GM18498 (cell line): ENCODE results near the gene TXNIP.

ENCODE experiments used
- ATAC-seq: cut with Tn5 transposase; IDR thresholded peaks from one replicate; pipeline ENCODE4 v1.9.1; 2021; ENCODE audit warnings: mild to moderate bottlenecking, moderate library complexity; ENCODE audit not compliant: unreplicated experiment

The TXNIP gene

DNA sequence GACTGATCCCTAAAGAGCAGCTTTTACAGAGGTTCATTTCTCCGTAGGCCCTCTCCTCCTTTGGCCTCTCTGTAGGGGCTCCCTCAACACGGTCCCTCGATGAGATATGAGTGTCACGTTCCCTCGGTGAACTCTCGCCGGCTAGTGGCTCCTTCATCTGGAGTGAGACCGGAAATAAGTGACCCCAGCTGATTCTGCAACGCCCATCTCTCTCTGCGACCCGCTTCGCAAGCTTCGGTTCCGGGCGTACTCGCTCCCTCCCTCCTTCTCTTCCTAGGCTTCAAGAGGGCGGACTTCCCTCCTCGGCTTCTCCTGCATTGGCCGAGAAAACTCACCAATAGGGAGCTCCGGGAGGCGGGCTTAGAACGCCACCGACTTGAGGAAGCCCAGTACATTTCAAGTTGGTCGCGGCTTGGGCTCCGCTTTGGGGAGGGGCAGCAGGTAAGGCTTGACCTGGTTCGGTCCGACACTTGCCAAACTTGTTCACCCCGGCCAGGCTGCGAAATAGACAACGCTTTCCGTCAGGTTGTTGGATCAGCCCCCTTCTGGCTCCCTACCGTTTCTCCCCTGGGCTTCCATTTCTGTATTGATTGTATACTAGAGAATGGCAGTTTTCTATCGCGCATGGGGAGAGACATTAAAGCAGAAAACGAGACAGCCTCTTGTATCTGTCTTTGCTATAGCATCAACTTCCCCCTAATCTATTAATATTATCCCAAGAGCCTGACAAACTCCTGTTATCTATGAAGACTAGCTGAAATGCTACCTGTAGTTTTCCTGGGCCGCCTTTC is 31.9 kb downstream of the TXNIP start, which contains the start of the genes ANKRD34A and POLR3GL:
TSS of gene ANKRD34A (minus strand) at position 248 of the 791 bp plus-strand sequence. CDS start 2,816 bp downstream, outside the sequence.
TSS of gene POLR3GL (plus strand) at position 363 of the 791 bp plus-strand sequence. CDS start 10,176 bp downstream, outside the sequence.
- peak; percentile 94 for ATAC-seq

DNA sequence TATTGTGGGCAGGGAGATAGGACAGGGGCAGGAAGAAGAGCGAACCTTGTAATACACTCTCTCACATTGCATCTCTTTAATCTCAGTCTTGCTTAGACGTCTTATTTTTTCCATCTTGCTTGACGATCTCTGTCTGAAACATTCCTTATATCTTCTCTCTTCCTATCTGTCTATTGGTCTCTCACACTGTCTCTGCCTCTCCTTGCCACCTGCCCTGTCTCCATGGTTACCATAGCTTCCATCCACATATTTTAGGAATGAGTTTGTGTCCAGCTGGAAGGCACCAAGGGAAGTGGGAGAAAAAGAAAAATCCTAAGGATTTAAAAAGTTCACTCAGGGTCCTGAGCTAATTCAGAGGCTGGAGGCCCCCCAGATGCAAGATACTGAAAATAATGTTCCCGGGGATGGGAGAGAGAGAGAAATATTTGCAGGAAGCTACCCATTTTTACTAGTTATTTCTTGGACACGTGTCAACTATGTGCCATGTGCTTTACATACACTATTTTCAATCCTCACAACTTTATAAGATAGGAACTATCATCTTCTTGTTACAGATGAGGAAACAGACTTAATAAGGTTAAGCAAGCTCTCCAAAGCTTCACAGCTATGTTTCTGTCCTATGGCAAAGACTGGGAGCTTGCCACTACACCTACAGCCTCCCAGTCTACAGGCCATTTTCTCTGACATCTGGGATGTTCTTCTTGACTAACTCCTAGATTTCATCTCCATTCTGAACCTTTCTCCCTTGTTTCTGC is 32.9 kb downstream of the TXNIP start:
- ATAC-seq = no peak

DNA sequence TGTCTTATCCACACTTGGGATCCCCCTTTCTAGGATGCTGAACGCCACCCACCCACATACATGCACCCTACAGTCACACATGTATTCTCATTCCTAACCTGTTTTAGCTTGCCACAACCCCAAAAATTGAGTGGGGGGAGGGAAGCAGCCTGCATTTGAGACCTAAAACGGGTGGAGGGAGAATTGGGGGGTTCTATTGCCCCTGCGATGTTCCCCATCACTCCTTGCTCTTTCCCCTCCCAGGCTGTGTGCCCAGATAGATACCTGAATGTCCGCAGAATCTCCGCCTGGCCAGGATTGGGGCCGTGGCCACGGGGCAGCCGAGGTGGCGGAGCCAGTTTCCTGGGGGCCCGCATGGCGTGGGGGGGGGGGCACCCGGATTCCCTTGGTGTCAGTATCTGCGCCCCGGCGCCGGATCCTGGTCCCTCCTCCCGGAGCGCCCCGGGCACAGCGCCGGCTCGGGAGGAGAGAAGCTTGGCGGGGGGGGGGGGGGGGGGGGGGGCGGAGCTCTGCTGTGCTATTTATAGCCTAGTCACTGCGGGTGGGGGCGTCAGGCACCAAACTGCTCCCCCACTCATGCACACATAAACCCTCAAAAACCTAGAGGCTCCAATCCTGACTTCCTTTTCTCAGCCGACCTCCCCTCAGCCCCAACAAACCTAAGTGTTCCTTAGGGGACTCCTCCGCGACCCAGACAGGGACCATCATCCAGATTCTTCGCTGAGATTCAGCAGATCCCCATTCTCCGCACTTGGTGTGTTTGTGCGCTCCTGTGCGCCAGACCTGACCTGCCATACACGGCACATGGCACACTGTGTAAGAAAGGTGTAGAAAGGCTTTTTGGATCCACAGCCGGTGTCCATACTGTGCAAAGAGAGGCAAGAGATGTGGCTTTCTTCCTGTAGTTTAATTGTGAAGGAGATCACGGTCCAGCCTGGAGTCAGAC is 33.9 kb downstream of the TXNIP start:
- no peak for ATAC-seq

DNA sequence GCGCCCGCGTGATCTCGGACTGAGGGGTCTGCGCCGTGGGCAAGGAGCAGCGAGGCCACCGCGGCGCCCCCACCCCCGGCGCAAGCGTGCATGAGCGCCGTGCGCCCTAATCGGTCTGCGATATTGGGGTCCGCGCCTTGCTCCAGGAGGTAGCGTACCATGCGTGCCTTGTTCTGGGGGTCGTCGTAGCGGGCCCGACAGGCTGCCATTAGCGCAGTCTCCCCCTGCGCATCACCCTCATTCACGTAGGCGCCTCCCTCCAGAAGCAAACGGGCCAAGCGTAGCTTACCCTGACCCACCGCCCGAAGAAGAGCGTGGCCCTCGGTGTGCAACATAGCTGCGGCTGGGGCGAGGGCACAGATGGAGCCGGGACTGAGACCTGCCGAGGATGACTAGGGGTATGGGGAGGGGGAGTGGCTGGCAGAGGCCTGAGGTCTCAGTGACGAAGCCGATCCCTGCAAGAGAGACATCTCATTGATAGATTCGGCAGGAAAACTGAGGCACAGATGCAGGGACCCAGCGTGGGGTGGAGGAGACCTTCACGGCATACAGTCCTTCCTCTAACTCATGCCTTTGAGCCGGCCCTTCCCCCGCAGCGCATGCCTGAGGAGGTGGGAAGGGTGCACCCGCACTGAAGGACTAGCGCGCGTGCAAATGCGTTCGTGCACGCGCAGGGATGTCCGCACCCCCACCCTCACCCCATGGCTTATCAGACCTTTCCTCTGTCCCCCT is 34.8 kb downstream of the TXNIP start:
- ATAC-seq = no peak

DNA sequence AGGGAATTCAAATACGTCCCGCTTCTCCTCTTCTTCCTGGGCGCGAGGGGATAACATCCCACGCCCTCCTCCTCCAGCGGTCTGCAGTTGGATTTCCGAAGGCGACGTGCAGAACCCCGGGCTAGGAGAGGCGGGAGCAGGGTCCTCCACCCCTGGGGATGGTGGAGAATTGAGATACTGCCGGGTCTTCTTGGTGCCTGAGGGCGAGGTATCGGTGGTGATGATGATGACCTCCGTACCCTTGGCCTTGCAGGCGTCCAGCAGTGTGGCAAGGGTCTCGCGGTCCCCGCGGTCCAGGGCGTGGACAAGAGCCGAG is 35.3 kb downstream of the TXNIP start:
- no peak for ATAC-seq

DNA sequence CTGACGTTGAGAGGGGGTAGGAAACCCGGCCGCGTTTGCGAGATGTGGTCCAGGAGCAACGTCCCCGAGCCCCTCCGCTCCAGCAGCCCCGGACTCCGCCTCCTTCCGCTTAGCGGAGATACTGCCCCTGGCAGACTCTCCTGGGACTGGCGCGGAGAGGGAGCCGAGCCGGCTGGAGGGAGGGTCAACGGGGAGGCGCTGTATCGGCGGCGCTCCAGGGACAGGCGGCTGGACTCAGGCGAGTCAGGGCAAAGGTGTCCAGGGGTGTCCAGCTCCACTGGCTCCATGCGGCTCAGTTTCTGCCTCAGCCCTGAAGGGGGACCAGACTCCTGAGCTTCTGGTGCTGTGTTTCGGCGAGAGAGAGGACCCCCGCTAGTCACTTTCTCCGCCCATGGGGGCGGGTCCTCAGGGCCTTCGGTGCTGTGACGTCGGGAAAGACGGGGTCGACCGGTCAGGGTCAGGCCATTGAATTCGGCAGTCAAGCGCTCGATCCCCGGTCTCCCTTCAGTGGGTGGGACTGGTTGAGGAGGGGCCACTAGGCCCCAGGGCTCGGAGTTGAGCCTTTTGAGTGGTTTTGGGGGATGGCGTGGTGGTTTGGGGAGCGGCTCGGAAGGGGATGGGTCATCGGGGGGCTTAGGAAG is 35.8 kb downstream of the TXNIP start:
- no peak for ATAC-seq

DNA sequence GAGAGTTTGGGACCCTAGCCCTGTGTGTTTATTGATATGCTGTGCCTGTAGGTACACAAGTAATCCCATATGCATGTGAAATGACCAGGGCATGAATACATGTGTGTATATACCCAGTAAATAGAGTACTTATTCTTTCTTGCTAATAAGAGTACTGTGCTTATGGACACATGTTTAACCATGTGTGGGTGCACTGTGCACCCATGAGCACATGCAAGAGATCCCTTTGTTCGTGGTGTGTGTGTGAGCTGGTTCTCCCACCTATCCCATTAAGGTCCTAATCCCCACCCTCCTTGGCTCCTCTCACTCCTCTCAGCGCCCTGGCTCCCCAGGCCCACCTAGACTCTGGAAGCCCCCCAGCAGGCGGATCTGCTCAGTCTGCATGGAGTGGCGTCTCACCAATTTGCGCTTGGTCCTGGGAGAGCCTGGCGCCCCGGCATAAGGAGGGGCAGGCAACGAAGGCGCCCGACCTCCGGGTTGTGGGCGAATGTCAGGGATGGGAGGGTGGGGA is 36.4 kb downstream of the TXNIP start:
- no peak for ATAC-seq

DNA sequence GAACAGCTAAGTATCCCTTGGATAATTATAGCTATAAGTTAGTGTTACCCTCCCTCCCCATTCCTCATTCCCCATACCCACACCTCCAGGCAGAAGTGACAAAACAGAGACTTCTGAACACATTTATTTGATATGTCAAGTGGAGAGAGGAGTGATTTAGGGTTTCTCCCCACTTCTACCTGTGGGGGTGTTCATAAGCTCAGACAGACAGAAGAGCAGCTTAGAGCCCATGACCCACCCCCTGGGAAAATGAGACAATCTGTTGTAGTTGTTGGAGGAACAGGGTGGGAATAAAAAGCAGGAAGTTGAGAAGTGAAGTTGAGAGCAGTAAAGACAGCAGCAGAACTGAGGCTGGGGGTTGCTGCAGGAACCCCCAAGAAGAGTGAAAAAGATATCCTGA is 37.0 kb downstream of the TXNIP start:
- no peak for ATAC-seq

DNA sequence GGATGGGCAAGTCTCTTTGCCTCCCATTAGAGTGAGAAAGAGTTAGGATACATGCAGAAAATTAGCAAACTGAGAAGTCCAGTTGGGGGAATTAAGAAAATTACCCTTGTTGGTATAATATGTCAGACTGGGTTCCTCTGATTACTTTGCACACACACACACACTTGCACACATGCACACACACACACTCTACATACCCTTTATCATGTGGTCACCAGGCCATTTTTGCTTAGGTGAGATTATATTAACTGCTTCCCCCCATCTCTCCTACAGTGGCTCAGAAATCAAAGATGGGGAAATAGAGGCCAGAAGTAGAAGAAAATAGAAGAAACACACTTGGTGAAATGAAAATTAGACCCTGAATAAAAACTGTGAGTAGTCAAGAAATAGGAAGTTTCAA is 37.6 kb downstream of the TXNIP start:
- no peak for ATAC-seq

DNA sequence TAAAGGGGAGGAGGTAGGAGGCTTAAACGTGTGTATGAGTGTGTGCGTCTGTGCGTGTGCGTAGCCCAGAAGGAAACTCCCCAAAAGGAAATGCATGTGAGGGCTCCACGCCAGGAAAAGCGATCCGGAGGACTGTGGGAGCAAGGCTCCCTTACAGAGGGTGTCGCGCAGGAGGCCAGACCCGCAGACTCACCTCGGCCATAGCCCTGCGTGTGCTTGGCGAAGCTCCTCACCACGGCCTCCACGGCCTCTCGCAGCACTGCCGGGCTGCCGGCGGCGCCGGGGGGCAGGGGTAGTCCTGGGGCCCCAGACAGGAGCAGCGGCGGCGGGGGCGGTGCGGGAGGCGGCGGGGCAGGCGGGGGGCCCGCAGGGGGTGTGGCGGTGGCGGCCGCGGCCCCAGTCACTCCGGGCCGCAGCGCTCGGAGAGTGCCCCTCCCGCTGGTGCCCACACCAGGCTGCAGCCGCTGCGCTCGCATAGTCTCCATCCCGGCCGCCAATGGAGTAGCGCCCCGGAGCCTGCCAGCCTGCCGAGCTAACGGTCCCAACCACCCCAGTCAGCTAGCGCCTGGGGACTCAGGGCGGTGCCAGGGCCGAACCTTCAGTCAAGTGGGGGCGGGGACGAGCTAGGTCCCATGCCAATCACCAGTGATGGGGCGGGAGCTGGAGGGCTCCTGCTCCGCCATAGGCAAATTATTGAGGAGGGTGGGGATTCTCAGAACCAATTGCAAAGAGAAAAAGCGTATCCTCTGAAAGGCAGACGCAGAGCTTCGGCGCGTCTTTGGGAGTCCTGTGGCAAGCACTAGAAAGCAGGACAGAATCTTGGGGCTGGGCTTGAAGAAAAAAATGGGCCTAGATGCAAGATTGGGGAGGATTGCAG is 38.7 kb downstream of the TXNIP start, which contains the start of gene LIX1L:
TSS of gene LIX1L (minus strand) at position 575 of the 877 bp plus-strand sequence. CDS start at position 485, 90 bp downstream.
- peak; percentile 93 for ATAC-seq

DNA sequence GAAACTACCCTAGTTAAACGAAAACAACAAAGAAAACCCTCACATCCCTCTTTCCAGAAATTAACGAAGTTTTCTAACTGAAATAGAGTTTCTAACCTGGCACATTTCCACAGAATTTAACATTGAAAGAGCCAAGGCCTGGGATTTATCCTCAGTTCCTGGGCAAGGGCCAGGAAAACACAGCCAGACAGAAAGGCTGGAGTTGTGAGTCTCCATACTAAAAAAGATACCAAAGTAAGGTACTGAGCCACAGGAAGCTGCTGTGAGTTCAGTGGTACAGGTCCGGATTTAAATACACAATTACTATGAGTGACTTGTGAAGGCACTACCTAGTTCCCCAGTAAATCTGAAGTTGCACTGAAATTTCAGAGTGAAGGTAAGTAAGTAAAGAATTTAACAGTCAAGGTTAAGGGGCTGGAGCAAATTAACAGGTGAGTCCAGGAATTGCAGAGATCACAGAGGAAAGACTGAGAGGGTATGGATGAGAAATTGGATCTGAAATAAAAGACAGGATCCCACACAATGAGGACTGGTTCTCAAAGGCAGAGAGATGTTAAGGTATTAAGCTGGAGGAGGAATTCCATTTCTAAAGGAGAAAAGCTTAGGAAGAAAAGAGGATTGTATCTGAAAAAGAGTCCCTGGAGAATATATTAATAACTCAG is 39.5 kb downstream of the TXNIP start:
- no peak for ATAC-seq

DNA sequence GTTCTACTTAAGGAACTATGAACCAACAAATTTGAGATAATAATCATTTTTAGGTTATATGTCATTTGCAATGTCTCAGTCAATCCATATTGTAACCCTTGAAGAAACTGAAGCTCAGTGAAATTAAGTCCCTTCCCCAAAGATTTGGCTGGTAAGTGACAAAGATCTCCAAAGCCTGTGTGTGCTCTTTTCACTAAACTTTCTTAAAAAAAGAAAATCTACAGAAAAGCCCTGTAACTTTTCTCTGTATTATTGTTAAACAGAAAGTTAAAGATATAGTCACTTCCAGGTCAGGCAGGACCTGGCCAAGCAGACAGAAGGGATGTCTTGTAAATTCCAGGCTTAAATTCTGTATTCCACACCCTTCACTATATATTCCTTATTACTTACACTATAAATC is 40.0 kb downstream of the TXNIP start:
- ATAC-seq = no peak

DNA sequence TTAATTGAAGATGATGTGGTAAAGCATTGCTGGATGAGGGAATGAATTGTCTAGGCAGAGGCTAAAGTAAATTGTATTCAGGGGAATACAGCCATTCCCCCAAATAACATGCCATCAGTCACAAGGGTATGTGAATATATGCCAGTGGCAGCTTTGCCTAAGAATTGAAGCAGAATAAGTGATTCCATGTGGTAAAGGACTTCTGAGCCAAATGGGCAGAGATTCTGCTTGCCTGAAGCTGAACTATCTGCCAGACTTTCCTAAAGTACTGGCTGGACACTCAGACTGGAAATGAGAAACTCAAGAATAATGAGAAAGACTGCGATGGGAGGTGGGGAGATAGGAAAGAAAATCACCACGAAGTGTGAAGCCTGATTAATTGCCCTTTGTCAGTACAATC is 40.9 kb downstream of the TXNIP start:
- no peak for ATAC-seq

DNA sequence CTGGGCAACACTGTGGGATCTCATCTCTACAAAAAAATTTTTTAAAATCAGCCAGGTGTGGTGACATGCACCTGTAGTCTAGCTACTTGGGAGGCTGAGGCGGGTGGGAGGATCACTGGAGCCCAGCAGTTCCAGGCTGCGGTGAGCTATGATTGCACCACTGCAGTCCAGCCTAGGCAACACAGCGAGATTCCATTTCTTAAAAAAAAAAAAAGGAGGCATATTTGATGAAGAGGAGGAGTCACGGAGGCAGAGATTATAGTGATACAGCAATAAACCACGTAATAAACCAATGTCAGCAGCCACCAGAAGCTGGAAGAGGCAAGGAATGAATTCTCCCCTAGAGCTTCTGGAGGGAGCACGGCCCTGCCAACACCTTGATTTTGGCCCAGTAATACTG is 42.5 kb downstream of the TXNIP start:
- ATAC-seq = no peak

DNA sequence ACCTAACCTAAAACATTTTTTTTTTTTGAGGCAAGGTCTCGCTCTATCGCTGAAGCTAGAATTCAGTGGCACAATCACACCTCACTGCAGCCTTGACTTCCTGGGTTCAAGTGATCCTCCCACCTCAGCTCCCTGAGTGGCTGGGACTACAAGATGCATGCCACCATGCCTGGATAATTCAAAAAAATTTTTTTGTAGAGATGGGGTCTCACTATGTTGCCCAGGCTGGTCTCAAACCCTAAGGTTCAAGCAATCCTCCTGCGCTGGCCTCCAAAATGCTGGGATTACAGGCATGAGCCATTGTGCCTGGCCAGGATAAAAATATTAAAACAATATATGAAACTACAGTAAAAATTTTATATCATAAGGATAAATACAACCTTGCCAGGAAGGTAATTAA is 43.5 kb downstream of the TXNIP start:
- ATAC-seq = no peak

DNA sequence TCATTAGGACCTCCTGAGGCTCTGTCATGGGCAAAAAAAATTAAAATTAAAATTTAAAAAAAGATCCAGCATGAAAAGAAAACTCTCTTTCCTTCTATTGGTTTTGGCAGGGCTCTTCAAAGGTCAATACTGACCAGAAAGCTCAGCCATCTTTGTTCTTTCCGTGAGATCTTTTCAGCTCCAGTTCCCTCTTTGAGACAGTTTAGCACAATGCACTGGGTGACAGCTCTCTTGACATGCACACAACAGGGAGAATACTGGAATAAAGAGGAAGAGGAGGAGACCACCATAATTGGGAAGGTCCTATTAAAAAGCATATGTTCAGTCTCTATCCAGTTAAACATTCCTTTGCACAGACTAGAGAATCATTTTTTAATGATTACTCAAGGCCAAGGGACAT is 44.9 kb downstream of the TXNIP start:
- ATAC-seq = no peak

DNA sequence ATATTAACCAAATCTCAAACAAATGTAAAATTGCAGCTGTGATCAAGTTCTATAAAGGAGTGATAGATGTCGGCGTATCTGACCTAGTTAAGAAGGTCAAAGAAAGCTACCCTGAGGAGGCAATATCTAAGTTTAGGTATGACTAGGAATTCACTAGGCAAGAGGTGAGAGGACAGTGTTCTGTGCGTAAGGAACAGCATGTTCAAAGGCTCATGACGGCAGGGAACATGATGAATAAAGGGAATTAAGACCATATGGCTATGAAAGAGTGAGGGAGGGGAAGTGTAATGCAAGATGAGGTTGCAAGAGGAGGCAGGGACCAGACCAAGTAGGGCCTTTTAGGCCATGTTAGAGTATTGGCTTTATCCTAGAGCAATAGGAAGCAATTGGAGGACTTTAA is 47.2 kb downstream of the TXNIP start:
- ATAC-seq = no peak

DNA sequence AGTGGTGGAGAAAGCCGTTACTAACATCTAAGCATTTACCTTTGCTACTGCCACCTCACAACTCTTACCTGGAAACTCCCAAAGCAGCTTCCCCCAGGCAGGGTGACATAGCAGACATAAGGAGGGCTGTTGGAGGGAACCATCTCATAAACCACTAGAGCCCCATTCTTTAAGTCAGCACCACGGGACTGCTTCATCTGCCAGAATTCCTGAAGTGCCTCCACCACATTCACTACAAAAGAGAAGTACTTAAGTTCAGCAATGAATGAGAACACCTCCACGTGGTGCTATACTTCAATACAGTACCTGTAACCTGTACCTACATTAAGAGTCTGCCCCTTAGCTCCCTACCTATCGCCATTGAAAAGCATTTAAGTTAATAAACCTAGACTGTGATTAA is 48.8 kb downstream of the TXNIP start:
- no peak for ATAC-seq
